ENCODE data around the gene YARS1.

Gene YARS1

GRCh38 chr1:32763221-32763620, 53.9 kb downstream of the YARS1 start:
- DNase-seq (ENCODE audit: low read depth) = no peak

- no peak for DNase-seq (ENCODE audit: low read depth)
Observed at GRCh38 chr1:32761936-32762335, 55.2 kb downstream of the YARS1 start.

- no peak for DNase-seq (ENCODE audit: low read depth)
Observed at GRCh38 chr1:32761253-32761877, 55.8 kb downstream of the YARS1 start.

GRCh38 chr1:32759997-32760623, 57.0 kb downstream of the YARS1 start:
- no peak for DNase-seq (ENCODE audit: low read depth)

- no peak for DNase-seq (ENCODE audit: low read depth)
Observed at GRCh38 chr1:32759521-32759981, 57.6 kb downstream of the YARS1 start.

GRCh38 chr1:32758795-32759430, 58.2 kb downstream of the YARS1 start:
- no peak for DNase-seq (ENCODE audit: low read depth)

- no peak for DNase-seq (ENCODE audit: low read depth)
Observed at GRCh38 chr1:32758177-32758794, 58.9 kb downstream of the YARS1 start.

- DNase-seq (ENCODE audit: low read depth) = no peak
Observed at GRCh38 chr1:32757213-32757895, 59.8 kb downstream of the YARS1 start.

GRCh38 chr1:32755810-32756159, 61.4 kb downstream of the YARS1 start:
- no peak for DNase-seq (ENCODE audit: low read depth)

- DNase-seq (ENCODE audit: low read depth) = no peak
Observed at GRCh38 chr1:32755098-32755809, 61.9 kb downstream of the YARS1 start.

GRCh38 chr1:32754317-32755097, 62.7 kb downstream of the YARS1 start:
- peak; percentile 18 for DNase-seq (ENCODE audit: low read depth)

GRCh38 chr1:32753532-32754316, 63.4 kb downstream of the YARS1 start:
- peak; percentile 58 for DNase-seq (ENCODE audit: low read depth)

- no peak for DNase-seq (ENCODE audit: low read depth)
Observed at GRCh38 chr1:32749771-32750170, 67.4 kb downstream of the YARS1 start.

- DNase-seq (ENCODE audit: low read depth) = no peak
Observed at GRCh38 chr1:32749332-32749731, 67.8 kb downstream of the YARS1 start.

GRCh38 chr1:32748926-32749325, 68.2 kb downstream of the YARS1 start:
- no peak for DNase-seq (ENCODE audit: low read depth)

- no peak for DNase-seq (ENCODE audit: low read depth)
Observed at GRCh38 chr1:32748348-32748747, 68.8 kb downstream of the YARS1 start.

GRCh38 chr1:32746130-32746529, 71.0 kb downstream of the YARS1 start:
- DNase-seq (ENCODE audit: low read depth) = no peak

GRCh38 chr1:32744071-32744425, 73.1 kb downstream of the YARS1 start:
- DNase-seq (ENCODE audit: low read depth) = no peak

GRCh38 chr1:32743380-32744070, 73.6 kb downstream of the YARS1 start:
- no peak for DNase-seq (ENCODE audit: low read depth)

- DNase-seq (ENCODE audit: low read depth) = no peak
Observed at GRCh38 chr1:32742956-32743355, 74.2 kb downstream of the YARS1 start.

Data from T-helper 22 cell (primary cell).